Activated CD4-positive, alpha-beta memory T cell treated with anti-CD3 and anti-CD28 coated beads, Interleukin-2, amount 10 ng/mL, durations not matched to agents 7 days and 5 days (primary cell): ENCODE measurements around the gene IKZF1. TPM values are rescaled to one million over a fixed set of nuclear protein-coding genes. Genes with fewer than 3 reads are reported as not detected.
A peak's percentile ranks its signal among the peaks of the same experiment; 100 is the strongest.

Experiments used
- CTCF ChIA-PET: fragments of 350-600 bp; sonication (Branson Sonifier 250); formaldehyde crosslinking; loops from one replicate; lab custom pipeline; 2021; ENCODE audit warnings: antibody characterized with exemption, inconsistent platforms; lab: Charles Lee
- POLR2A ChIA-PET: fragments of 350-600 bp; sonication (Branson Sonifier 250); formaldehyde crosslinking; loops from one replicate; lab custom pipeline; 2021; ENCODE audit warnings: antibody characterized with exemption; lab: Charles Lee
- DNase-seq: peaks from one replicate; pipeline ENCODE4 v3.0.0-alpha.2; 2020
- H3K27ac Mint-ChIP-seq: one replicate; pipeline ENCODE4 v1.8.0; 2021; ENCODE audit warnings: mild to moderate bottlenecking, mixed read lengths
- H3K27me3 Mint-ChIP-seq: one replicate; pipeline ENCODE4 v1.8.0; 2021; ENCODE audit warnings: mixed read lengths
- H3K36me3 Mint-ChIP-seq: one replicate; pipeline ENCODE4 v1.8.0; 2021; ENCODE audit warnings: low read depth, mixed read lengths
- H3K4me1 Mint-ChIP-seq: one replicate; pipeline ENCODE4 v1.8.0; 2021; ENCODE audit warnings: mixed read lengths
- H3K4me3 Mint-ChIP-seq: one replicate; pipeline ENCODE4 v1.8.0; 2021; ENCODE audit warnings: mild to moderate bottlenecking, mixed read lengths
- H3K9me3 Mint-ChIP-seq: one replicate; pipeline ENCODE4 v1.8.0; 2021; ENCODE audit warnings: mixed read lengths
- total RNA-seq, 2 experiments: library from RNA; stranded (reverse); gene quantifications; one replicate each; pipeline ENCODE4 v1.2.3, GENCODE V29; 2021

The IKZF1 gene
- total RNA-seq, 2 experiments from 2014 or later: 383 to 404 TPM

- H3K9me3 Mint-ChIP-seq: peaks cover 4% of the 10 kb centered on the region
- H3K27ac Mint-ChIP-seq: no peak overlapping the region
- H3K4me1 Mint-ChIP-seq: peaks cover 34% of the 10 kb centered on the region
- DNase-seq: no peak
- H3K36me3 Mint-ChIP-seq: peaks cover 2% of the 10 kb centered on the region
- no peaks in the 10 kb centered on the region for H3K27me3 Mint-ChIP-seq
- ChIA-PET CTCF (interaction anchor here (0.8 kb wide), 1 partner anchor 10 kb away, joined by 3 read pairs; no protein-coding TSS in a partner anchor), POLR2A (interaction anchor here (1.1 to 1.5 kb wide), 3 partner anchors 9 to 23 kb away, joined by 3 to 4 read pairs (median 4); no protein-coding TSS in a partner anchor)
- H3K4me3 Mint-ChIP-seq: no peak overlapping the region
Observed at GRCh38 chr7:50284296-50284695, 20.2 kb upstream of the IKZF1 start.

- Mint-ChIP-seq H3K4me1 (peaks cover 34% of the 10 kb centered on the region), H3K27ac (no peak overlapping the region), H3K9me3 (no peaks in the 10 kb centered on the region), H3K36me3 (no peaks in the 10 kb centered on the region), H3K4me3 (no peak overlapping the region), H3K27me3 (peaks cover 3% of the 10 kb centered on the region)
- ChIA-PET CTCF (no interaction called here), POLR2A (no interaction called here)
- no peak for DNase-seq
Observed at GRCh38 chr7:50285269-50285668, 19.2 kb upstream of the IKZF1 start.

- Mint-ChIP-seq H3K4me3 (no peak overlapping the region), H3K27me3 (peaks cover 9% of the 10 kb centered on the region), H3K36me3 (peaks cover 2% of the 10 kb centered on the region), H3K4me1 (peaks cover 27% of the 10 kb centered on the region), H3K27ac (no peak overlapping the region), H3K9me3 (no peaks in the 10 kb centered on the region)
- ChIA-PET POLR2A (interaction anchor here (1.3 kb wide), 1 partner anchor 20 kb away, joined by 3 read pairs; no protein-coding TSS in a partner anchor), CTCF (no interaction called here)
- DNase-seq: no peak
Observed at GRCh38 chr7:50287129-50287528, 17.4 kb upstream of the IKZF1 start.

- Mint-ChIP-seq H3K4me1 (peaks cover 8% of the 10 kb centered on the region), H3K27me3 (peaks cover 42% of the 10 kb centered on the region), H3K9me3 (peaks cover 3% of the 10 kb centered on the region), H3K4me3 (no peak overlapping the region), H3K36me3 (peaks cover 16% of the 10 kb centered on the region), H3K27ac (no peak overlapping the region)
- ChIA-PET POLR2A (interaction anchor here (1.0 to 1.6 kb wide), 4 partner anchors 8 to 28 kb away, joined by 3 to 5 read pairs (median 4); partner anchors contain the start of gene IKZF1), CTCF (interaction anchor here (0.7 to 2.3 kb wide), 3 partner anchors 11 to 46 kb away, joined by 3 to 8 read pairs (median 4); no protein-coding TSS in a partner anchor)
- DNase-seq: no peak
Observed at GRCh38 chr7:50292165-50292757, 12.3 kb upstream of the IKZF1 start.

DNA sequence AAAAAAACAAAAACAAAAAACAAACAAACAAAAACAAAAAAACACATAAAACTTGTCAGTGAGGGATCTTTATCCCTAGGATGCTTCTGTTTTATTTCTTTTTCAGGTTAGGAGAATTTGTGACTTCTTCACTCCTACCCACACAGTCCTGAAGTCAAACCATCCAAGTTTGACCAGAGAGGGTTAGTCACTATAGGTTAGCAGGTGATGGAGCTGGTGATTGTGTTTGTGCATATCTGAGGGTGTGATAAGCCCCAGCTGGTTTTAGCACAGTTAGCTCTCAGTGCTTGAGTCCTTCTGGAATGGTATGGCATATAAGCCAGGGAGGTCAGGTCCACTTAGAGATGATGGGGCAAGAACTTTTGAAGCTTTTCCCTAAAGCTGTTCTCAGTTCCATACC, 11.8 kb upstream of the IKZF1 start:
- Mint-ChIP-seq H3K36me3 (peaks cover 16% of the 10 kb centered on the region), H3K27me3 (peaks cover 43% of the 10 kb centered on the region), H3K9me3 (peaks cover 3% of the 10 kb centered on the region), H3K4me3 (no peak overlapping the region), H3K27ac (no peak overlapping the region), H3K4me1 (peaks cover 8% of the 10 kb centered on the region)
- no peak for DNase-seq
- ChIA-PET POLR2A (interaction anchor here (1.0 to 1.4 kb wide), 3 partner anchors 9 to 25 kb away, joined by 3 to 4 read pairs (median 3); partner anchors contain the start of gene IKZF1), CTCF (interaction anchor here (0.7 to 2.3 kb wide), 2 partner anchors 20 to 46 kb away, joined by 4 to 8 read pairs; no protein-coding TSS in a partner anchor)

DNA sequence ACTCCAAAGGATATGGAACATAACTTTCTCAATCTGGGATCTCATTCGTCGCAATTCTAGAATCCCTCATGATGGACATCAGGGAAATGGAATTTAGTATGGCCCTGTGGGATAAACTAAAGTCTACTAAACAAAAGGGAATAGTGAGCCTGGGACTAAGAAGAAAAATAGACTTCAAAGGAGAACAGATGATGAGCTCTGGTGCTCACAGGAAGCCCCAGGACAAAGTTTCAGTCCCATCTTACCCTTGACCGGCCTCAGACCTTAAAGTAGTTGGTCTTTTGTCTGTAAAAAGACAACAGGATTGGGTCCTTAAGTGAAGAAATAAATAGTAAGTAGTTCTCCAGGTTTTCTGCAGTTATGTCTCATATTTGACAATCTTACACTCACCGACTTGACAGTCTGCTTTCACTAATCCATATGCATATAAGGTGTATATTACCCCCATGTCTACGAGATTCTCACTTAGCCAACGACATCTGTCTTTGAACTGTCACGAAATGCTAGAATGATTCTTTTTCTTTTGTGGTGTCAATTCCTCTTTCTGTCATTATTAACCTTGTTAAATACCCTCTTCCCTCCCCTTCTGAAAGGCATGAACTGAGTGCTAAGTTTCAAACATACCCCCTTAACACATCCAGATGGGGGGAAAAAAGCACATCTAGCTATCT, 10.9 kb upstream of the IKZF1 start:
- ChIA-PET POLR2A (interaction anchor here (1.0 to 1.4 kb wide), 3 partner anchors 10 to 26 kb away, joined by 3 to 4 read pairs (median 3); partner anchors contain the start of gene IKZF1), CTCF (no interaction called here)
- Mint-ChIP-seq H3K4me1 (peaks cover 8% of the 10 kb centered on the region), H3K4me3 (no peak overlapping the region), H3K36me3 (peaks cover 16% of the 10 kb centered on the region), H3K9me3 (peaks cover 3% of the 10 kb centered on the region), H3K27ac (no peak overlapping the region), H3K27me3 (peaks cover 44% of the 10 kb centered on the region)
- DNase-seq: no peak

- Mint-ChIP-seq H3K4me3 (no peak overlapping the region), H3K4me1 (peaks cover 13% of the 10 kb centered on the region), H3K27ac (no peak overlapping the region), H3K27me3 (peaks cover 47% of the 10 kb centered on the region), H3K36me3 (peaks cover 16% of the 10 kb centered on the region), H3K9me3 (peaks cover 3% of the 10 kb centered on the region)
- ChIA-PET CTCF (no interaction called here), POLR2A (interaction anchor here (1.0 kb wide), 1 partner anchor 9 kb away, joined by 3 read pairs; the partner anchor contains the start of gene IKZF1)
- no peak for DNase-seq
Observed at GRCh38 chr7:50295133-50295532, 9.4 kb upstream of the IKZF1 start.

DNA sequence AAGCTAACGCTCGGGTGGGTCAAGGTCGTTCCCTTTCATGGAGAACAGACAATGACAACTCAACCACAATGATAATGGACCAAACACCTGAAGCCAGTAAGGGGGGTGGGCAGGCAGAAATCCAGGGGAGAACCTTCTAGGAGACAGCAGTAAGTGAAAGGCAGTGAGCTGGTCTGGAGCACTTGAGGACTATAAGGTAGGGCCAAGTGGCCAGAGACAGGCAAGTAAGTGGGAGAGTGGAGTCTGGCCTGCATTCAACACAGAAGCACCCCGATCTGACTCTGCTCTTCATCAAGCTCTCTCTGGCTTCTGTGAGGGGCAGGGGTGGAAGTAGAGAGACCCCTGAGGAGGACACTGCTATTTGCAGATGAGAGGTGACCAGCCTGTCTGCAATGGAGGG, 7.7 kb upstream of the IKZF1 start:
- H3K9me3 Mint-ChIP-seq: peaks cover 3% of the 10 kb centered on the region
- no peak for DNase-seq
- POLR2A ChIA-PET: interaction anchor here (0.9 kb wide), 1 partner anchor 8 kb away, joined by 5 read pairs; no protein-coding TSS in a partner anchor
- peaks cover 50% of the 10 kb centered on the region for H3K27me3 Mint-ChIP-seq
- CTCF ChIA-PET: interaction anchor here (1.2 kb wide), 1 partner anchor 90 kb away, joined by 3 read pairs; no protein-coding TSS in a partner anchor
- no peak overlapping the region for H3K4me3 Mint-ChIP-seq
- peaks cover 13% of the 10 kb centered on the region for H3K36me3 Mint-ChIP-seq
- H3K4me1 Mint-ChIP-seq: peaks cover 23% of the 10 kb centered on the region
- no peak overlapping the region for H3K27ac Mint-ChIP-seq

DNA sequence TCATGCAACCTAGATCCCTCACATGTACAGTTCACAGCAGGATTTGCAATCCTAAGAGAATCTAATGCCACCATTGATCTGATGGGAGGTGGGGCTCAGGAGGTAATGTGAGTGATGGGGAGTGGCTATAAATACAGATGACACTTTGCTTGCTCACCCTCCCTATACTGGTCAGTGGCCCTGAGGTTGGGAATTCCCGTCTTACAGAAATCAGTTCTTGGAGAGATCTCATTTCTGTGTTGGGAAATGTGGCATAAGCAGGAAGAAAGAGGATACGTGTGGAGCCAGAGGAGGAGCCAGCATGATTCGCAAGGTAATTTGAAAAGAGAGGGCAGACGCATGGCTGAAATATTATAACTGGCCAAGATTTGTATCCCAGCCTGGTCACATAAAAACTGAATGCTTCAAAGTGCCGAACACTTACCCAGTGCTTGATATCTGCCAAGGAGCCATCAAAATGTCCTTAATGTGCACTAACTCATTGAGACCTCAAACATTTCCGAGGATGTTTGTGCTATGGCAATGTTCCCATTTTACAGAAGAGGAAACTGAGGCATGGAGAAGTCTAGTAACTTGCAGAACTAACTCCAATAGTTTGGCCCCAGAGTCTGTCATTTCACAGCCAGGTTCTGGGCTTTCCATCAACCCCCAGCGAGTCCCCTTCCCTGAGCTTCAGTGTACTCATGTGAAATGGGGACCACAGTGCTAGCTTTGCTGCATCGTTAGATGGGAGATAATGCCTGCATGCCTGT, 5.5 kb upstream of the IKZF1 start:
- CTCF ChIA-PET: interaction anchor here (0.6 to 2.6 kb wide), 3 partner anchors 17 to 94 kb away, joined by 4 to 12 read pairs (median 5); no protein-coding TSS in a partner anchor

DNA sequence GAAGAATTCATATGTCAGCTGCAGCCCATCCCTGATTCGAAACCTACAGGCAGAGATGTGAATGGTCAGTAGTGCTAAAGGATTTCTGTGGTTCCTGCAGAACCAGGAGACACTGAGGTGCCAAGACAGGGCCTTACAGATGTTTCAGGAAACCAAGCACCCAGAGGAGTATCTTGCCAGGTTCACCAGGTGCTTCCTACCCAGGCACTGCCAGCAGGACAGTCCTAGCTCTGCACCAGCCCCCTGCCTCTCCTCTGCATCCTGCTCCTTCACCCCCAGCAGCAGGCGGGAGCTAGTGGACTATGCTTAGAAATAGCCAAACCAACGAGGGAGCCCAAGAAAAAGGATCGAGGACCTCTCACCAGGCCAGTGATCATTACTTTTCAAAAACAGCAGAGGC, 4.2 kb upstream of the IKZF1 start:
- no peak overlapping the region for H3K4me3 Mint-ChIP-seq
- POLR2A ChIA-PET: interaction anchor here (0.7 to 23.3 kb wide), 7 partner anchors 9 to 93 kb away, joined by 3 to 454 read pairs (median 4); no protein-coding TSS in a partner anchor
- peaks cover 25% of the 10 kb centered on the region for H3K4me1 Mint-ChIP-seq

More for the DNA sequence above, 5.5 kb upstream of the IKZF1 start:
- POLR2A ChIA-PET: interaction anchor here (0.6 to 23.3 kb wide), 5 partner anchors 10 to 93 kb away, joined by 3 to 454 read pairs (median 4); no protein-coding TSS in a partner anchor
- peaks cover 2% of the 10 kb centered on the region for H3K9me3 Mint-ChIP-seq
- H3K36me3 Mint-ChIP-seq: peaks cover 9% of the 10 kb centered on the region
- no peak for DNase-seq
- peaks cover 25% of the 10 kb centered on the region for H3K4me1 Mint-ChIP-seq
- no peak overlapping the region for H3K4me3 Mint-ChIP-seq
- peaks cover 33% of the 10 kb centered on the region for H3K27me3 Mint-ChIP-seq
- H3K27ac Mint-ChIP-seq: no peak overlapping the region

GRCh38 chr7:50302486-50303334, 1.8 kb upstream of the IKZF1 start:
- Mint-ChIP-seq H3K4me1 (peaks cover 25% of the 10 kb centered on the region), H3K4me3 (peak overlapping the region; percentile 77), H3K27me3 (peaks cover 12% of the 10 kb centered on the region), H3K27ac (peak overlapping the region; percentile 77), H3K9me3 (no peaks in the 10 kb centered on the region), H3K36me3 (peaks cover 33% of the 10 kb centered on the region)
- DNase-seq: no peak
- POLR2A ChIA-PET: interaction anchor here (8.5 to 23.3 kb wide), 6 partner anchors 18 to 93 kb away, joined by 103 to 566 read pairs (median 352); no protein-coding TSS in a partner anchor
- CTCF ChIA-PET: no interaction called here

More for the DNA sequence above, 4.2 kb upstream of the IKZF1 start:
- peaks cover 13% of the 10 kb centered on the region for H3K36me3 Mint-ChIP-seq
- no peak overlapping the region for H3K27ac Mint-ChIP-seq
- no peak for DNase-seq
- no peaks in the 10 kb centered on the region for H3K9me3 Mint-ChIP-seq
- peaks cover 26% of the 10 kb centered on the region for H3K27me3 Mint-ChIP-seq
- CTCF ChIA-PET: interaction anchor here (1.3 to 2.6 kb wide), 2 partner anchors 93 to 95 kb away, joined by 3 to 12 read pairs; no protein-coding TSS in a partner anchor
